ENCODE data around the gene SLC16A8. TPM values are rescaled to one million over a fixed set of nuclear protein-coding genes. Genes with fewer than 3 reads are reported as not detected.

The SLC16A8 gene
- total and polyA plus RNA-seq, 9 of the 15 experiments (the other 6 are each of a cell fraction or from before 2014, with no cell fraction given) = not detected

GRCh38 chr22:38034278-38034882 is 49.6 kb downstream of the SLC16A8 start (continued):
- peak; percentile 65 for TF ChIP-seq JUN (IDR thresholded peaks at IDR 0.05; ENCODE audit: borderline replicate concordance, low read depth, low read length)
- no peak for TF ChIP-seq JUN (CRISPR knock-in tag; IDR thresholded peaks at IDR 0.05; ENCODE audit: borderline replicate concordance)
- 0 out of 2 replicates have a peak, but pooled peaks have one; percentile 40 for TF ChIP-seq TOE1 (IDR thresholded peaks at IDR 0.05; ENCODE audit: borderline replicate concordance)
- no peak for TF ChIP-seq TOE1 (CRISPR knock-in tag; IDR thresholded peaks at IDR 0.05; ENCODE audit: borderline replicate concordance, low read depth)
- TF ChIP-seq, protein P1, sequence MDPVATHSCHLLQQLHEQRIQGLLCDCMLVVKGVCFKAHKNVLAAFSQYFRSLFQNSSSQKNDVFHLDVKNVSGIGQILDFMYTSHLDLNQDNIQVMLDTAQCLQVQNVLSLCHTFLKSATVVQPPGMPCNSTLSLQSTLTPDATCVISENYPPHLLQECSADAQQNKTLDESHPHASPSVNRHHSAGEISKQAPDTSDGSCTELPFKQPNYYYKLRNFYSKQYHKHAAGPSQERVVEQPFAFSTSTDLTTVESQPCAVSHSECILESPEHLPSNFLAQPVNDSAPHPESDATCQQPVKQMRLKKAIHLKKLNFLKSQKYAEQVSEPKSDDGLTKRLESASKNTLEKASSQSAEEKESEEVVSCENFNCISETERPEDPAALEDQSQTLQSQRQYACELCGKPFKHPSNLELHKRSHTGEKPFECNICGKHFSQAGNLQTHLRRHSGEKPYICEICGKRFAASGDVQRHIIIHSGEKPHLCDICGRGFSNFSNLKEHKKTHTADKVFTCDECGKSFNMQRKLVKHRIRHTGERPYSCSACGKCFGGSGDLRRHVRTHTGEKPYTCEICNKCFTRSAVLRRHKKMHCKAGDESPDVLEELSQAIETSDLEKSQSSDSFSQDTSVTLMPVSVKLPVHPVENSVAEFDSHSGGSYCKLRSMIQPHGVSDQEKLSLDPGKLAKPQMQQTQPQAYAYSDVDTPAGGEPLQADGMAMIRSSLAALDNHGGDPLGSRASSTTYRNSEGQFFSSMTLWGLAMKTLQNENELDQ (CRISPR knock-in tag; IDR thresholded peaks at IDR 0.05; ENCODE audit: borderline replicate concordance) = no peak
- TF ChIP-seq BCL6 (CRISPR knock-in tag; IDR thresholded peaks at IDR 0.05) = no peak
- TF ChIP-seq KLF1 (tag; IDR thresholded peaks at IDR 0.05) = no peak
- TF ChIP-seq E2F8 (IDR thresholded peaks at IDR 0.05; ENCODE audit: low read depth, partially characterized antibody) = no peak
- TF ChIP-seq SAFB (IDR thresholded peaks at IDR 0.05; ENCODE audit: borderline replicate concordance, low read depth, low read length) = no peak
- TF ChIP-seq ZSCAN29 (IDR thresholded peaks at IDR 0.05) = no peak
- peak; percentile 80 for TF ChIP-seq ATF7 (IDR thresholded peaks at IDR 0.05)
- TF ChIP-seq MTF1 (CRISPR knock-in tag; IDR thresholded peaks at IDR 0.05; ENCODE audit: borderline replicate concordance) = no peak
- TF ChIP-seq ZNF324 (CRISPR knock-in tag; IDR thresholded peaks at IDR 0.05) = no peak
- no peak for TF ChIP-seq PTTG1 (tag; IDR thresholded peaks at IDR 0.05; ENCODE audit: low read depth)
- TF ChIP-seq FOXA1 (IDR thresholded peaks at IDR 0.05; ENCODE audit: borderline replicate concordance) = no peak
- no peak for TF ChIP-seq MCM5 (IDR thresholded peaks at IDR 0.05; ENCODE audit: low read depth)
- no peak for TF ChIP-seq FOXJ3 (CRISPR knock-in tag; IDR thresholded peaks at IDR 0.05)
- TF ChIP-seq, protein P2, sequence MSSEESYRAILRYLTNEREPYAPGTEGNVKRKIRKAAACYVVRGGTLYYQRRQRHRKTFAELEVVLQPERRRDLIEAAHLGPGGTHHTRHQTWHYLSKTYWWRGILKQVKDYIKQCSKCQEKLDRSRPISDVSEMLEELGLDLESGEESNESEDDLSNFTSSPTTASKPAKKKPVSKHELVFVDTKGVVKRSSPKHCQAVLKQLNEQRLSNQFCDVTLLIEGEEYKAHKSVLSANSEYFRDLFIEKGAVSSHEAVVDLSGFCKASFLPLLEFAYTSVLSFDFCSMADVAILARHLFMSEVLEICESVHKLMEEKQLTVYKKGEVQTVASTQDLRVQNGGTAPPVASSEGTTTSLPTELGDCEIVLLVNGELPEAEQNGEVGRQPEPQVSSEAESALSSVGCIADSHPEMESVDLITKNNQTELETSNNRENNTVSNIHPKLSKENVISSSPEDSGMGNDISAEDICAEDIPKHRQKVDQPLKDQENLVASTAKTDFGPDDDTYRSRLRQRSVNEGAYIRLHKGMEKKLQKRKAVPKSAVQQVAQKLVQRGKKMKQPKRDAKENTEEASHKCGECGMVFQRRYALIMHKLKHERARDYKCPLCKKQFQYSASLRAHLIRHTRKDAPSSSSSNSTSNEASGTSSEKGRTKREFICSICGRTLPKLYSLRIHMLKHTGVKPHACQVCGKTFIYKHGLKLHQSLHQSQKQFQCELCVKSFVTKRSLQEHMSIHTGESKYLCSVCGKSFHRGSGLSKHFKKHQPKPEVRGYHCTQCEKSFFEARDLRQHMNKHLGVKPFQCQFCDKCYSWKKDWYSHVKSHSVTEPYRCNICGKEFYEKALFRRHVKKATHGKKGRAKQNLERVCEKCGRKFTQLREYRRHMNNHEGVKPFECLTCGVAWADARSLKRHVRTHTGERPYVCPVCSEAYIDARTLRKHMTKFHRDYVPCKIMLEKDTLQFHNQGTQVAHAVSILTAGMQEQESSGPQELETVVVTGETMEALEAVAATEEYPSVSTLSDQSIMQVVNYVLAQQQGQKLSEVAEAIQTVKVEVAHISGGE (CRISPR knock-in tag; IDR thresholded peaks at IDR 0.05) = no peak; a peak in 1 of 6 replicates
- 0 out of 2 replicates have a peak, but pooled peaks have one; percentile 11 for TF ChIP-seq SUPT5H (IDR thresholded peaks at IDR 0.05)
- TF ChIP-seq ZNF133 (CRISPR knock-in tag; IDR thresholded peaks at IDR 0.05) = no peak
- no peak for TF ChIP-seq NCOA6 (IDR thresholded peaks at IDR 0.05)
- no peak for TF ChIP-seq CBX5 (IDR thresholded peaks at IDR 0.05; ENCODE audit: borderline replicate concordance, low read depth)
